ENCODE measurements around the gene CLEC7A. TPM values are rescaled to one million over a fixed set of nuclear protein-coding genes. Genes with fewer than 3 reads are reported as not detected.

CLEC7A gene
- total RNA-seq, 1 donor from 2014 or later: not detected

DNA sequence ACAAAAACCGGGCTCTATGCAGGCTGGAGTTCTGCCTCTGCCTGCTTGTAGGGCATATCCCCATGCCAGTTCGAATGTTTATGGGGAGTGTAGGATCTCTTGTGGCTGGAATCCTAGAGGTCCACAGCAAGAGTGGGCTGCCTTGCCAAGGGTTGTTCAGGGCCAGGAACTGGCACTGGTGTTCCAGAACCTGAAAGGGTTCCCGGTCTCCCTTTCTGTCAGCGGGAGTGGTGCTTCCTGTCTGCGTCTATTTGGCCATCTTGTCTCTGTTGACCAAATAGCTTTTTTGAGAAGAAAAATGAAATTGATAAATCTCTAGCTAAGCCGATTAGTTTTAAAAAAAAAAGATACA, 24.1 kb upstream of the CLEC7A start:
- Mint-ChIP-seq H3K4me3 (ENCODE audit: unreplicated experiment) (peak overlapping the region; percentile 84), H3K9me3 (ENCODE audit: unreplicated experiment) (peaks cover 5% of the 10 kb centered on the region), H3K27me3 (ENCODE audit: unreplicated experiment) (peaks cover 12% of the 10 kb centered on the region), H3K36me3 (ENCODE audit: unreplicated experiment) (no peaks in the 10 kb centered on the region), H3K4me1 (ENCODE audit: unreplicated experiment) (peaks cover 7% of the 10 kb centered on the region), H3K27ac (ENCODE audit: unreplicated experiment) (no peak overlapping the region)
- no peak for DNase-seq (ENCODE audit: extremely low spot score, unreplicated experiment)
- TF ChIP-seq, protein P1, sequence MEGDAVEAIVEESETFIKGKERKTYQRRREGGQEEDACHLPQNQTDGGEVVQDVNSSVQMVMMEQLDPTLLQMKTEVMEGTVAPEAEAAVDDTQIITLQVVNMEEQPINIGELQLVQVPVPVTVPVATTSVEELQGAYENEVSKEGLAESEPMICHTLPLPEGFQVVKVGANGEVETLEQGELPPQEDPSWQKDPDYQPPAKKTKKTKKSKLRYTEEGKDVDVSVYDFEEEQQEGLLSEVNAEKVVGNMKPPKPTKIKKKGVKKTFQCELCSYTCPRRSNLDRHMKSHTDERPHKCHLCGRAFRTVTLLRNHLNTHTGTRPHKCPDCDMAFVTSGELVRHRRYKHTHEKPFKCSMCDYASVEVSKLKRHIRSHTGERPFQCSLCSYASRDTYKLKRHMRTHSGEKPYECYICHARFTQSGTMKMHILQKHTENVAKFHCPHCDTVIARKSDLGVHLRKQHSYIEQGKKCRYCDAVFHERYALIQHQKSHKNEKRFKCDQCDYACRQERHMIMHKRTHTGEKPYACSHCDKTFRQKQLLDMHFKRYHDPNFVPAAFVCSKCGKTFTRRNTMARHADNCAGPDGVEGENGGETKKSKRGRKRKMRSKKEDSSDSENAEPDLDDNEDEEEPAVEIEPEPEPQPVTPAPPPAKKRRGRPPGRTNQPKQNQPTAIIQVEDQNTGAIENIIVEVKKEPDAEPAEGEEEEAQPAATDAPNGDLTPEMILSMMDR (IDR thresholded peaks at IDR 0.05): no peak

DNA sequence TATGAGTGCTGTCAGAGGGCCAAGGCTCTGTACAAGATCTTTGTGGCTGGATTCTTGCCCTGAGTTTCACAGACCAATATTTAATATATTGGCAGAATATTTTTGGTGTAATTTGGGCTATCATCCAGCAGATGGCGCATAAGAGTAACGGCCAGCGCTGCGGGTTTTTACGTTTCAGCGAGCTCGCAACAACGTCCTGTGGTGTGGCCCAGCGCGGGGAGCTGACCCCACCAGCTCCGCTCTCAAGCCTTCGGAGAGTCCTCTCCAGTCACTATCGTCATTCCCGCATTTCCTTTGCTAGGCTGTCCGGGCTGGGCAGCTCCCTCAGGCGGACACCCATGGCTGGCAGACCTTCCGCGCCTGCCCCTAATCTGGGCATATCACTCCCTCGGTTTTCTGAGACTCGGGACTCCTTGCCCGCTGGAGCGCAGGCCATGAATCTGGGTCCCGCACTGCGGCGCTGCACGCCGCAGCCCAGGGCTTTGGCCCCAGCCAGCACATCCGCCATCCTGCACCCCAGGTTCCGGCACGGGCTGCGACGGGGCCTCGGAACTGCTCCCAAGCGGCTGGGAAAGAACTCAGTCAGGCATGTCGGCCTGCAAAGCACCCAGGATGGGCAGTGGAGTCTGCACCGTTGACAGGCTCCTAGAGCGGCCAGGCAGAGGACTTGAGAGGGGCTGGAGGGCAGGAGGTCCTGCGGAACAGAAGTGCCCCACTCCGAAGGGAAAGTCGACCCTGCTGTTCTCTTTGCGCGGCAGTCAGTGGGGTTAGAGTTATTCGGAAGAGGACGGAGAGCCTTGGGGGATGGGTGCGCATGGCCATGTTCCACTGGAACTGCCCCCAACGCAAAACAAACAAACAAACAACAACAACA, 23.5 kb upstream of the CLEC7A start:
- H3K4me3 Mint-ChIP-seq (ENCODE audit: unreplicated experiment): peak overlapping the region; percentile 84
- DNase-seq (ENCODE audit: extremely low spot score, unreplicated experiment): peak; percentile 85
- TF ChIP-seq, protein P1 (IDR thresholded peaks at IDR 0.05): peak; percentile 89
- H3K27ac Mint-ChIP-seq (ENCODE audit: unreplicated experiment): peak overlapping the region; percentile 78
- peaks cover 7% of the 10 kb centered on the region for H3K4me1 Mint-ChIP-seq (ENCODE audit: unreplicated experiment)
- no peaks in the 10 kb centered on the region for H3K36me3 Mint-ChIP-seq (ENCODE audit: unreplicated experiment)
- H3K9me3 Mint-ChIP-seq (ENCODE audit: unreplicated experiment): peaks cover 5% of the 10 kb centered on the region
- peaks cover 8% of the 10 kb centered on the region for H3K27me3 Mint-ChIP-seq (ENCODE audit: unreplicated experiment)

DNA sequence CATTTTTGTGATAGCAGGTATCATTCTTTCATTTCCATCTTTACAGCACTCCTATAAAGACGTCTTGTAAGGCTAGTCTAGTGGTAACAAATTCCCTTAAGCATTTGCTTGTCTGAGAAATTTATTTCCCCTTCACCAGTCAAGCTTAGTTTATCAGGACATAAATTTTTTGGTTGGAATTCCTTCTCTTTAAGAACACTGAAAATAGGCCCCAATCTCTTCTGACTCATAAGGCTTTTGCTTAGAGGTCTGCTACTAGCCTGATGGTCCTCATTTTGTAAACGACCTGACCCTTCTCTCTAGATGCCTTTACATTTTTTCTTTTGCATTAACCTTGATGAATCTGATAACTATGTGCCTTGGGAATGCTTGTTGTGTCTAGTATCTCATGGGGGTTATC, 21.6 kb upstream of the CLEC7A start:
- no peak overlapping the region for H3K27ac Mint-ChIP-seq (ENCODE audit: unreplicated experiment)
- no peak overlapping the region for H3K4me3 Mint-ChIP-seq (ENCODE audit: unreplicated experiment)
- peaks cover 7% of the 10 kb centered on the region for H3K4me1 Mint-ChIP-seq (ENCODE audit: unreplicated experiment)
- TF ChIP-seq, protein P1 (IDR thresholded peaks at IDR 0.05): no peak
- no peaks in the 10 kb centered on the region for H3K9me3 Mint-ChIP-seq (ENCODE audit: unreplicated experiment)
- no peaks in the 10 kb centered on the region for H3K36me3 Mint-ChIP-seq (ENCODE audit: unreplicated experiment)
- no peak for DNase-seq (ENCODE audit: extremely low spot score, unreplicated experiment)
- peaks cover 5% of the 10 kb centered on the region for H3K27me3 Mint-ChIP-seq (ENCODE audit: unreplicated experiment)

DNA sequence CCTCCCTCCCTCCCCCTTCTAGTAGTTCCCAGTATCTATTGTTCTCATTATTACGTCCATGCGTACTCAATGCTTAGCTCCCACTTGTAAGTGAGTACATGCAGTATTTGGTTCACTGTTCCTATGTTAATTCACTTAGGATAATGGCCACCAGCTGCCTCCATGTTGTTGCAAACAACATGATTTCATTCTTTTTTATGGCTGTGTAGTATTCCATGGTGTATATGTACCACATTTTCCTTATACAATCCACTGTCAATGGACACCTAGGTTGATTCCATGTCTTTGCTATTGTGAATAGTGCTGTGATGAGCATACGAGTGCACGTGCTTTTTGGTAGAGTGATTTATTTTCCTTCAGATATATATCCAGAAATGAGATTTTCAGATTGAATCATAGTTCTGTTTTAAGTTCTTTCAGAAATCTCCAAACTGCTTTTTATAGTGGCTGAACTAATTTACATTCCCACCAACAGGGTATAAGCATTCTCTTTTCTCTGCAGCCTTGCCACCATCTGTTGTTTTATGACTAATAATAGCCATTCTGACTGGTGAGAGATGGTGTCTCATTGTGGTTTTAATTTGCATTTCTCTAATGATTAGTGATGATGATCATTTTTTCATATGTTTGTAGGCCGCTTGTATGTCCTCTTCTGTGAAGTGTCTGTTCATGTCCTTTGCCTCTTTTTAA, 17.9 kb upstream of the CLEC7A start:
- Mint-ChIP-seq H3K4me1 (ENCODE audit: unreplicated experiment) (peaks cover under 1% of the 10 kb centered on the region), H3K9me3 (ENCODE audit: unreplicated experiment) (no peaks in the 10 kb centered on the region)

More for the DNA sequence above, 17.9 kb upstream of the CLEC7A start:
- Mint-ChIP-seq H3K27ac (ENCODE audit: unreplicated experiment) (no peak overlapping the region), H3K27me3 (ENCODE audit: unreplicated experiment) (peaks cover 22% of the 10 kb centered on the region), H3K36me3 (ENCODE audit: unreplicated experiment) (no peaks in the 10 kb centered on the region), H3K4me3 (ENCODE audit: unreplicated experiment) (no peak overlapping the region)
- TF ChIP-seq, protein P1 (IDR thresholded peaks at IDR 0.05): no peak
- DNase-seq (ENCODE audit: extremely low spot score, unreplicated experiment): no peak

All from osteocyte (in vitro differentiated cells).